ENCODE data around the gene DNMBP.
"Not testable (repeated sequence)": the region's sequence is repeated elsewhere in the genome, so short reads cannot be mapped to it uniquely, and the experiment has no call there.

The DNMBP gene

DNA sequence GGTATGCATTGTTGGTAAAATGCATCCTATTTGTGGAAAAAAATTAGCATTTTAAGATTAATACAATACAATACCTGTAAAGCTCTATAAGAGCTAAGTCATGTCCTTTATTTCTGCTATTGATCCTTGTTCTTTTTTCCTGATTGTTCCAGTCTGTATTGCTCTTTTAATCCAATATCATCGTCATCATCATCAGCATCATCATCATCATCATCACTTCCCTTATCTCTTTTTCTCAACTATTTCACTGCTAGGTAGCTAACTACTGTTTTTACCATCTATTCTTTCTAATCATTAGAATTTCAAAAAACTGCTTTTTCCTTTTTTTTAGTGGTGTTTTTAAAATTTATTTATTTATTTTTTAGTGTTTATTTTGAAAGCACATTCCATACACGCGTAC lies 156.1 kb downstream of the DNMBP start:
- no peak for DNase-seq

DNA sequence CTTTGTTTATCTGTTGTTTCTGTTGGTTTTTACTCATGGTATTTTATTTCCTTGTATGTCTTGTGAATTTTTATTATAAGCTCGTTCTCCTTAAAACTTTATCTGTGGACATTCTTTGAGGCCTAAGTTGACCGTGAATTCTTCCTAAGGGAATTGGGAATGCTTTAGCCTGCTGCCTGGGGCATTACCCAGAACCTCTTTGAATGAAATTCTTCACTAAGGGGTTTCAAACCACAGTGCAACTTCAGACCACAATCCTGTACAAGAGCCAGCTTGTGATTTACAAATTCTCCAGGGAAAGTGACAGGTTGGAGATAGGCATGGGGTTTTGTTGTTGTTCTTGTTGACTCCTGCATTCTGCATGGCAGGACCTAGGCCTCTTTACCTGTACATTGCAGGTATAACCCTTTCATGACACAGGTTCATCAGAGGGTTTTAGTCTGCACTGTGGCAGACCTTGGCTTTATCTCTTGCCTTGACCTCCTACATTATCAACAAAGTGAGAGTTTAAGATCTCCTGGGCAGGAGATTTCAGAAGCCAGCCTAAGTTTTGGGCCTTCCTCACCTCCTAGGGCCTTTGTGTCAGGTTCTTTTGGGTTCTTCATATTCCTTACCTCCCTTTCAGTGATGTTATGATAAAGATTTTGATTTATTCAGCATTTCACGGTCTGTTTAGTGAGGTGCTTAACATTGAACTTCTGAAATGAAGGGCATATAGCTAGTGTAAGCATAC lies 157.1 kb downstream of the DNMBP start:
- DNase-seq: no peak

DNA sequence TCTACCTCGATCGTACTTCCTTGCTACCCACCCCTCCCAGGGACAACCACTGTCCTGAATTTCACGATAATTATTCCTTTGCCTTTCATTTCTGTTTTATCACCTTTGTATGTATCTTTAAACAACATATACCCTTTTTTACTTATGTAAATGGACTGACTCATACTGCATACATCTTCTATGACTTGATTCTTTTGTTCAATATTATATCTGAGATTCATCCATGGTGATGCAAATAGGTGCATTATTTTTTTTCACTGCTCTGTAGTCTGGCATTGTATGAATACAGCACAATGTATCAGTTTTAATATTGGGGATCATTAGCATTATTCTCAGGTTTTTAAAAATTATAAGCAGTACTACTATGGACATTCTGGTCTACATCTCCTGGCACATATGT lies 157.9 kb downstream of the DNMBP start:
- DNase-seq: no peak

DNA sequence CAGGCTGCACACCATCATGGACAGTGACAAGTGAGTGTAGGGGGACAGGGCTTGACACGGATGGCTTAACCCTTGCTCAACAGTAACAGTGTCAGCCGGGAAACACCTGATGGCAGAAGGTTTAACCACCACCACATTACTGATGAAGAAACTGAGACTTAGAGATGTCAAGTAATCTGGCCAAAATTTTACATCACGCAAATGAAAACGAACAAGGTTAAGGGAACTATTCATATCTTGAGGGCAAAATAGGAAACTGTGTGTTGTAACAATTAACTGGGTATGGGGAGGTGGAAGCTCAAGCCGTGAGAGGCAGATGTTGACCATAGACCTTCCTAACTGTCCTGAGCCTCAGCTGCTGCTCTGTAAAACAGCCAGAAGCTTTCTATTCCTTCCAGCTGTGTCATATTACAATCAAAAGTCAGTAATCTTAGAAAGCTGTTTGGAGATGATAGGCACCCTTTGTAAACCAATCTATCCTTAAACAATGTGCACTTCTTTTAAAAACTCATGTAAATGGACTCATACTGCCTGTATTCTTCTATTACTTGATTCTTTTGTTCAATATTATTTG lies 158.9 kb downstream of the DNMBP start:
- no peak for DNase-seq

DNA sequence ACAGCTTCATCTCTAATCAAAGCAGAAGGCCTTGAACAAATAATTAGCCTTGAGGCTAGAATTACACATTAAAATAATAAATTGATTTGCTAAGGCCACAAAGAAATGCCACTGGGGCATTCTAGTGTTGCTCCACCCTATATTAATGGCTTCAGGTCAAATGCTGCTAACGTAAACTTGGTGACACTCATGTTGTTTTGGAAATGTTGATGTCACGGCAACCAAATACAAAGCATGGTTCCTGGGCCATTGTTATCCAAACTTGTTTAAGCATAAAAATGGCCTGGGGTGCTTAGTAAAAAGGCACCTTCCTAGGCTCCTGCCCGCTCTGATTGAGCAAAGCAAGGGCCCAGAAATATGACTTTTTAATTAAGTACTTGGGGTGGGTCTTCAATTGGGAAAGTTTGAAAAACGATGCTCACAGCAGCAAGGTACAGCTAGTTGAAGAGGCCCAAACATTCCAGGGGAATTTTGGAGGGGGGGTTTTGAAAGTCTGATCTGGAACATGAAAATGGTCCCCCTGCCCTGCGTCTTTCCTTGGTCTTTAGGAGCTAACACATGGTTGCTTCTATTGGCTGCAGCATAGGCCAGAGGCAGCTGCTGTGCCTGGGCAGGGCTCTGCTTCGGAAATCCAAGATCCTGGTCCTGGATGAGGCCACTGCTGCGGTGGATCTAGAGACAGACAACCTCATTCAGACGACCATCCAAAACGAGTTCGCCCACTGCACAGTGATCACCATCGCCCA lies 159.6 kb downstream of the DNMBP start:
- no peak for DNase-seq

DNA sequence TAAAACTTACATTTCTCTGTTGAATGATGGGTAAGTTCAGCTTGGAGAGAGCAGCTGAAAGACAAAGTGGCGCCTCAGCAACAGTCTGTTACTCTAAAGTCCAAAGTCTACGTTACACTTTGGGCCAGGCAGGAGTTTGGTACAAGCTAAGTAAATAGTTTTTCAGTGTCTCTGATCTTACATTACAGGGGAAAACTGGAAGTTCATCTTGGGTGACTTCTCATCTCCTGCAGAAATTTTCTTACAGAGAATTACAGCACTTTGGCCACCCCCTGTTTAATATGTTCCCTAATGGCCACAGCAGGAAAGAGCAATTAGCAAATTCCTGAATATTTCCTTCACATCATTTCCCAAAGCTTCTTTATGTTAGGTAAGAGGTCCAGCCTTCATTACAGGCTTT lies 160.2 kb downstream of the DNMBP start:
- no peak for DNase-seq

DNA sequence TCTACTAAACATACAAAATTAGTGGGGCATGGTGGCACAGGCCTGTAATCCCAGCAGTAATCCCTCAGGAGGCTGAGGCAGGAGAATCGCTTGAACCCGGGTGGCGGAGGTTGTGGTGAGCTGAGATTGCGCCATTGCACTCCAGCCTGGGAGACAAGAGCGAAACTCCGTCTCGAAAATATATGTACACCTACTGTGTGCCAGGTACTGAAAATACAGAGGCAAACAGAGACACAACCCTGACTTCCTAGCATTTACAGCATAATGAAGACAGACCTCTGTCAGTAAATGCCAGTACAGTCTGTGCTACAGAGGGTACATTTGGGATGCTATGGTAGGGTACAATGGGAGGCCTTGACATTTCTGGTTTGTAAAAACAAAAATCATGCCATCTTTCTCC lies 160.7 kb downstream of the DNMBP start:
- DNase-seq: no peak

DNA sequence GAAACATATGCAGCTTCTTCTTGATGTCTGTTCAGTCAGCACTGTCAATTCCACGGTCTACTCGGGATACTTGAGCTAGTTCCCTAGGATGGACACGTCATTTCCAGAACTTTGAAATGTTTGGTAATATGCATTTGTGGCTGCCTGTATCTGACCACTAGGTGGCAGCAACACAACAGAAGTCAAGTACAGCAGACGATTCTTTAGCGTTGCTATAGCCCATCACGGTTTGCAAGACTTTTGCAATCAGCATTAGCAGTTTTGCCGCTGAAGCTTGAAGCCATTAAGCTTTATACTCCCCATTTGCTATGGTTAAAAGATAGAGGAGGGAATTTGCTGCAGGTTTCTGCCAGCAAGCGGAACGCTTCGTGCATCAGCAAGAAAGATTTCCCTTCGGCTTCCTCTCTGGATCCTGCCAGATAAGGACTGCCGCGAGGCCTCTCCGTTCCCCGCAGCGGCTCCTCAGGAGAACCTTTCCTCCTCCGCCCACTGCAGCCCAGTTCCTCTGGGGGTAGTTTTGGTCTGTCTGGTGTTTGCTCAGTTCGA lies 163.8 kb downstream of the DNMBP start:
- DNase-seq: peak; percentile 47

DNA sequence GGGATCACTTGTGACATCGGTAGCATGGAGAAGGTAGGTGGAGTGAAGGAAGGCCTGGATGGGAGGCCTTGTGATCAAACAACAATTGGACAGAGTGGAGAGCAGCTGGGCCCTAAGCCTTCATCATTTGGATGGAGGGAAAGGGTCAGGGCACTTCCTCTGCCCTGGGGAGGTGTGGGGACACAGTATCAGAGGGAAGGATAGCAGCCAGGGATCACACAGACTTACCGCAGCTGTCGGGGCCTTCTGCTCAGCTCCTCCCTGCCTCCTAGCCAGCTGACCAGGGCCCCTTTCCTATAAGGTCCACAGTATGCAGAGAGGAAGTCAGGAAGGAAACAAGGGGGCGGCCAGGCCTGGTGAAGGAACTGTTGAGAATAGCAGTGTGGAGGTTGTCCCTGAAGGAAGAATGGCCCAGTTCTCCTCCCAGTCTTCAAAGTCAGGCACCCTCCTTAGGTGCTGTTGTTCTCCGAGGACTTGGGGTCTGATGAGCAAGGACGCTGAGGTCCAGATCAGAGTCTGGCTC lies 165.3 kb downstream of the DNMBP start:
- no peak for DNase-seq

DNA sequence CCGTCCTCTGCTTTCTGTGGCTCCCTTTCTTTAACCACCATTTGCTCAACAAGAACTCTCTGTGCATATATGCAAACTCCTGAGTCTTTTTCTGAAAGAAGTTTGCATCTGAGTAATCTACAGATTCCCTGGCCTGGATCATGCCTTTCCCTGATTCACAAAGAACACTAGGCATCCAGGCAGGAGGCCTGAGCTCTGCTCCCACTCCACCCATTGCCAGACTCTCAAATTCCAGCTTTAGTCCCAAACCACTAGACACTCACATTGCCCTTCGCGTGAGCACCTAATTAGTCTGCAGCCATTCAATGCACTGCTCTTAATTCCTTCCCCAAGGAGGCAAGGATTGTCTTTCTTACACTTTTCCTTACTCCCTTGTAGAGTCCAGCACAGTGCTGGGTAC lies 166.4 kb downstream of the DNMBP start:
- no peak for DNase-seq

DNA sequence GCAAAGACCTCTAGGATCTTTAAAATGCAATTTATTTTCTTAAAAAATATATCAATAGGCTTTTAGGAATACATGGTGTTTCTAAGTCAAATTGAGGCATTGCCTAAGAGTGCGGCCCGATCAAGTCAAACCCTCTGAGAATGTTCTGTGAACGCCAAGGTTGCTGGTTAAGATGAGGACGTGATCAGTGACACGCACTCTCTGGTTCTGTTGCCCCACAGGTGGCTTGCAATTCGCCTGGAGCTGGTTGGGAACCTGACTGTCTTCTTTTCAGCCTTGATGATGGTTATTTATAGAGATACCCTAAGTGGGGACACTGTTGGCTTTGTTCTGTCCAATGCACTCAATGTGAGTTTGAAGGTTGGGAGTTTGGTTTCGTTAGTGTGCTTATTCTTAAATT lies 168.0 kb downstream of the DNMBP start:
- DNase-seq: no peak

DNA sequence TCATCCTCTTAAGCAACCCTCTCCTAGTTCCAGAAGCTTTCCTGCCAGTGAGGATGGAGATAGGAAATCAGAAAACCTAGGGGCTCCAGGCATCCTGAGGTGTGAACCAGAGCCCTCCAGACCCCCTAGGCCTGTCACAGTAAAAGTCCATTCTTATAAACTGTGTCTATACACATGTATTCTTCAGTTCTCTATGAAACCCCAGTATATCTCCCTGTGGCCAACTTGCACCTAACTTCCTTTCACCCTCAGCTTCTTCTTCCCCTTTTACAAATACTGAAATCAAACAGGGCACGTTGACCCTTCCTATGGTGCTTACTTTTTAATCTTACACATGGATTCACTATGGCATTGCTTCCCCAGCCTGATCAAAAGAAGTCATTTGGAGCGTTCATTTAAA lies 168.9 kb downstream of the DNMBP start:
- not testable (repeated sequence) for DNase-seq

DNA sequence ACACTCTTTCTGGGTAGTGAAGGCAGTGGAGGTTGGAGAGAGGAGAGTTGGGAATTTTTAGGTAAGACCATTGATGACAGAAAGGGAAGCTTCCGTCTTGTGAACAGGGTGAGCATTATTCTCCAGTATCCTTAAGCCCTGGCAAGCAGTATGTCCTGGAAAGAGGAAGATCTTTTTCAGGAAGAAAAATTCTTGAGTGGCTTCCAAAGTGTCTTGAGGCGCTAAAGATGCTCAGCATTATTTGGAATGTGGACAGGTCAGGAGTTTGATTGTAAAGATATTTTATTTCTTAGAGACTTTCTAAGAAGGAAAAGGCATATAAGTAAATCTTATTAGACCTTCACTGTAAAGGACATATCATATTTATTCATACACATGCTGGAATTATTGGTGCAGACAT lies 173.0 kb downstream of the DNMBP start:
- DNase-seq: no peak

DNA sequence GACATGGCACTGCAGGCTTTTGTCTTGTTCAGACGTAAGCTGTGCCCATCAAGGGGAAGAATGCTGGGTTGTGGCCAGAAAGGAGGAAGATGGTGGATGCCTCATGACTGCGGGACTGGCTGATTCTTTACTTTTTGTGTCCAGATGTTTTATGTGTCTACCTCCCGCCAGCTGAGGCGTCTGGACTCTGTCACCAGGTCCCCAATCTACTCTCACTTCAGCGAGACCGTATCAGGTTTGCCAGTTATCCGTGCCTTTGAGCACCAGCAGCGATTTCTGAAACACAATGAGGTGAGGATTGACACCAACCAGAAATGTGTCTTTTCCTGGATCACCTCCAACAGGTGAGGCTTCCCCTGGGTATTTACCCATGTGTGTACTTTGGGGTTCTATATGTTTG lies 173.8 kb downstream of the DNMBP start:
- no peak for DNase-seq

DNA sequence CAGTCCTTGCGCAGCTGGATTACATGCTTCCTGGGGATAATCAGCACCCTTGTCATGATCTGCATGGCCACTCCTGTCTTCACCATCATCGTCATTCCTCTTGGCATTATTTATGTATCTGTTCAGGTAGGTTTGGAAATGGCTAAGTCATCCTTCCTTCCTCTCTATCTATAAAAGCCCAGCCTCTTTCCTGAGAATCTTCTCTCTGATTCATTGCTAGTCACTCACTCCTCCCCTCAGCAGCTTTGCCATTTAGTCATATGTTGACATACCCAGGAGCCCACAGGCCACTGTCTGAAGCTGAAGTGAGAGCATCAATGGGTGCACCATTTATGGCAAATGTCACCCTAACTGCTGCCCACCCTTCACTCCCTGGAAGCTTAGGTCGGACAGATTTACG lies 175.3 kb downstream of the DNMBP start:
- no peak for DNase-seq

DNA sequence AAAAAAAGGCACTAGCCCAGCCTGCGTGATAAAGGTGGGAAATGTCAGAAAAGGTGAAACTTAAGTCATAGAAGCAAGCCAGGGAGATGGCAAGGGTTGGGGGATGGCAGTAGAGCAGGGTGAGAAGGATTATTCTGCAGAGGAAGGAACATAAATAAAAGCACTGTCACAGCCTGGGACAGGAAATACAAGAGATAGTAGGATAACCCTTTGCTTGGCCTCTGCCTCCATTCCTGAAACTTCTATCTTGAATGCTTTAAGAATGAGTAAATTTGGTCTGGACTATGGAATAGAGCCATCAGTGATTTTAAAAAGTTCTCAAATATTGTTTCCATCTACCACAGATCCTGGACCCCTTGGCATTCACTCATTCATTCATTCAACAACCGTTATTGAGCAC lies 177.3 kb downstream of the DNMBP start:
- DNase-seq: no peak

DNA sequence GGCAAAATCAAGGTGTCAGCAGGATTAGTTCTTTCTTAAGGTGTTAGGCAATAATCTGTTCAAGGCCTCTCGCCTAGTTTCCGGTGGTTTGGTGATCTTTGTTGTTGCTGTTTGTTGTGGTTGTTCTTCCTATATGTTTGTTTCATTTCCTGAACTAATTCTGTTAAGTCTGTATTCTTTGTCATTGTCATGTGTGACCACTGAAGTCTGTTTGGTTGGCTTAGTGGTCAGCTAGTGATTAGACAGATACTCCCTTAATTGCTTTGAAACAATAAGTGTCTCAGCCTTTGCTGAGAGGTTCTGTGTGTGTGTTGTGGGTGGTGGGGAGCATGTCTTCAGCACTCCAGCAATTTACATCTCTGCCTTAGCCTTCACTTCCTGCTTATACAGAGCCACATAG lies 181.3 kb downstream of the DNMBP start:
- DNase-seq: no peak

DNA sequence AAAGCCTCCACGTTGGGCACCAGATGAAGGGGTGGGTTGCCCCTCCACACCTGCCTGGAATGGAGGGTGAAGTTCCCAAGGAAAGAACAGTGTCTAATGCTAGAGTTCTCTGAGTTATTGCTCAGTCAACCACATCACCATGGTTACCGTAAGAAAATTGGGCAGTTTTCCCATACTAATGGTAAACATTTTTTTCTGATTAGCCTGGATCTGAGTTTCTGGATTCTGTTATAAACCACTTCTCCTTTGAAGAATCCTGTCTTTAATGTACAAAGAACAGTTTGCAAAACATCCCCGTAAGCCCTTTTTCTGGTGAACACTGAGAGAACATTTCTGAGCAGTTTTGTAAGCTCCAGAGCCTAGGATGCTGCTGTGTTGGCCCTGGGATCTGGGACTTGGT lies 181.8 kb downstream of the DNMBP start:
- DNase-seq: no peak

Data from DMS79 treated with DMSO at 0.1 percent for 48 hours (cell line).